HCT116 (cell line): ENCODE data around the gene NPIPA2. TPM values are rescaled to one million over a fixed set of nuclear protein-coding genes. Genes with fewer than 3 reads are reported as not detected.
"Not testable (repeated sequence)": the region's sequence is repeated elsewhere in the genome, so short reads cannot be mapped to it uniquely, and the experiment has no call there.

Experiments
- ATAC-seq: fragments of 200-7000 bp; cut with Tn5 transposase; 2 replicates; pipeline ENCODE4 v1.9.1; 2020; ENCODE audit warnings: mild to moderate bottlenecking, moderate library complexity
- BruUV-seq: library from RNA; stranded (reverse); fragments of 400-500 nt; replicated peaks from 2 replicates; lab custom pipeline; 2021; lab: Mats Ljungman, UMichigan
- CTCF ChIA-PET: fragments of 300-600 bp; sonication (Branson Sonifier 250); formaldehyde crosslinking; loops from one replicate; lab custom pipeline; 2021; ENCODE audit warnings: antibody characterized with exemption; lab: Charles Lee
- POLR2A ChIA-PET: fragments of 300-600, 350-600 bp; sonication (Branson Sonifier 250); formaldehyde crosslinking; loops from one replicate; lab custom pipeline; 2021; ENCODE audit warnings: antibody characterized with exemption; lab: Charles Lee
- RAD21 ChIA-PET, 2 experiments: fragments of 300-600 bp; sonication (Branson Sonifier 250); formaldehyde crosslinking; loops; one replicate each; lab custom pipeline; 2023; ENCODE audit warnings: low total read pairs in 2 of 2; ENCODE audit not compliant: uncharacterized antibody in 2 of 2, unreplicated experiment in 2 of 2, low non-redundant PET in 1 of 2; lab: Charles Lee
- DNase-seq: peaks from one replicate; pipeline ENCODE4 v3.0.0-alpha.2; 2010; ENCODE audit warnings: low read depth, low spot score
- H2AFZ ChIP-seq: fragments of 200-600 bp; shearing (Covaris generic), sonication (generic); 2 replicates; pipeline ENCODE4 v1.6.1; 2017; ENCODE audit warnings: low read depth, mixed run types, mixed read lengths, antibody characterized with exemption, low read length; ENCODE audit not compliant: poor library complexity, severe bottlenecking
- H3K27ac ChIP-seq: 2 replicates; pipeline ENCODE4 v1.5.1; 2012; ENCODE audit warnings: low read depth, low read length
- H3K27me3 ChIP-seq: fragments of 200-600 bp; sonication (generic); 2 replicates; pipeline ENCODE4 v1.6.1; 2016; ENCODE audit warnings: mixed run types, low read length, mixed read lengths; ENCODE audit not compliant: insufficient read depth
- H3K36me3 ChIP-seq, 2 experiments: fragments of 200-500 bp in 1 of 2; fragments of 200-600 bp in 1 of 2; sonication (Bioruptor generic) in 1 of 2; sonication (generic) in 1 of 2; 2 replicates each; pipeline versions ENCODE4 v1.5.1 to v1.6.1; 2014 to 2016; ENCODE audit warnings: low read length in 2 of 2, inconsistent platforms in 1 of 2, mixed read lengths in 1 of 2, mixed run types in 1 of 2; ENCODE audit not compliant: insufficient read depth in 2 of 2, control insufficient read depth in 1 of 2
- H3K4me1 ChIP-seq, 2 experiments: fragments of 200-600 bp in 1 of 2; sonication (generic) in 1 of 2; 2 replicates each; pipeline versions ENCODE4 v1.5.1 to v1.6.1; 2012 to 2017; ENCODE audit warnings: low read length in 2 of 2, inconsistent platforms in 1 of 2, mild to moderate bottlenecking in 1 of 2, mixed read lengths in 1 of 2, mixed run types in 1 of 2, moderate library complexity in 1 of 2; ENCODE audit not compliant: insufficient read depth in 2 of 2, control insufficient read depth in 1 of 2
- H3K4me2 ChIP-seq: fragments of 200-600 bp; sonication (generic); 2 replicates; pipeline ENCODE4 v1.6.1; 2017; ENCODE audit warnings: mixed run types, low read length, mixed read lengths
- H3K4me3 ChIP-seq, 2 experiments: fragments of 200-600 bp in 1 of 2; sonication (generic) in 1 of 2; replicated peaks in 1 of 2; 2 replicates each; pipeline ENCODE4 v1.5.1; 2011 to 2016; ENCODE audit warnings: low read length in 2 of 2, control low read depth in 1 of 2, low read depth in 1 of 2, mild to moderate bottlenecking in 1 of 2, mixed read lengths in 1 of 2, mixed run types in 1 of 2
- H3K79me2 ChIP-seq: fragments of 200-600 bp; sonication (generic); 2 replicates; pipeline ENCODE4 v1.6.1; 2017; ENCODE audit warnings: mild to moderate bottlenecking, mixed run types, low read length, moderate library complexity, mixed read lengths; ENCODE audit not compliant: insufficient read depth
- H3K9ac ChIP-seq: fragments of 200-600 bp; sonication (generic); 2 replicates; pipeline ENCODE4 v1.6.1; 2016; ENCODE audit warnings: low read length, mixed read lengths
- H3K9me2 ChIP-seq: fragments of 200-600 bp; sonication (generic), shearing (Covaris generic); 2 replicates; pipeline ENCODE4 v1.6.1; 2017; ENCODE audit warnings: mixed run types, mild to moderate bottlenecking, moderate library complexity; ENCODE audit not compliant: insufficient read depth
- H3K9me3 ChIP-seq, 2 experiments: fragments of 200-500 bp in 1 of 2; fragments of 200-600 bp in 1 of 2; sonication (Bioruptor generic) in 1 of 2; sonication (generic) in 1 of 2; 2 replicates each; pipeline ENCODE4 v1.6.1; 2014 to 2017; ENCODE audit warnings: low read length in 2 of 2, mixed read lengths in 2 of 2, inconsistent platforms in 1 of 2, low read depth in 1 of 2, mild to moderate bottlenecking in 1 of 2, mixed run types in 1 of 2, moderate library complexity in 1 of 2; ENCODE audit not compliant: control insufficient read depth in 1 of 2, insufficient read depth in 1 of 2
- H4K20me1 ChIP-seq: fragments of 200-600 bp; sonication (generic), shearing (Covaris generic); 2 replicates; pipeline ENCODE4 v1.6.1; 2017; ENCODE audit warnings: mixed run types, mild to moderate bottlenecking, moderate library complexity; ENCODE audit not compliant: insufficient read depth
- intact Hi-C: fragments of 100-400 bp; cut with micrococcal nuclease; formaldehyde crosslinking; loops from 2 replicates; pipeline ENCODE4 v1.10.0; 2022
- total RNA-seq: library from RNA; stranded (reverse); gene quantifications from one replicate; pipeline ENCODE4 v1.2.1, GENCODE V29; 2021; ENCODE audit not compliant: unreplicated experiment

The NPIPA2 gene
- total RNA-seq, 1 experiment from 2014 or later, result 3.1 TPM

DNA sequence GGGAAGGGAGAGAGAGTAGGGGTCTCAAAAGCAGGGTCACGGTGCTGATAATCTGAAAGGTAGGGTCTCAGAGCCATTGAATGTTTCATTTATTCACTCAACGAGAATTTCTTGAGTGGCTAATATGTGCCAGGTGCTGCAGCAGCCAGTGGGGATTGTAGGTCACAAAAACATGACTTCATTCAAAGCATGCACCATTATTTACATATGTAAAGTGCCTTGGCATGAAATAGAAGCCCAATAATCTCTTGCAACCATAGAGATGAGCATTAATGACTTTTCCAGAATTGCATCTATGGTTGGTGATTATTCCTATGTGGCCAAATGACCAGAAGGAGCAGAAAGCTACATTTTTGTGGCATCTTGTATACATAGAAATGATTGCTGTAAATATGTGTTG, 55.2 kb downstream of the NPIPA2 start:
- H3K9me2 ChIP-seq, H4K20me1 ChIP-seq, H3K79me2 ChIP-seq, H3K4me2 ChIP-seq, H3K9me3 ChIP-seq, H2AFZ ChIP-seq, DNase-seq, H3K9ac ChIP-seq, ATAC-seq, BruUV-seq, H3K4me1 ChIP-seq, H3K27me3 ChIP-seq, RAD21 ChIA-PET, H3K36me3 ChIP-seq, intact Hi-C loops, CTCF ChIA-PET, H3K4me3 ChIP-seq, POLR2A ChIA-PET, H3K27ac ChIP-seq: not testable (repeated sequence)

DNA sequence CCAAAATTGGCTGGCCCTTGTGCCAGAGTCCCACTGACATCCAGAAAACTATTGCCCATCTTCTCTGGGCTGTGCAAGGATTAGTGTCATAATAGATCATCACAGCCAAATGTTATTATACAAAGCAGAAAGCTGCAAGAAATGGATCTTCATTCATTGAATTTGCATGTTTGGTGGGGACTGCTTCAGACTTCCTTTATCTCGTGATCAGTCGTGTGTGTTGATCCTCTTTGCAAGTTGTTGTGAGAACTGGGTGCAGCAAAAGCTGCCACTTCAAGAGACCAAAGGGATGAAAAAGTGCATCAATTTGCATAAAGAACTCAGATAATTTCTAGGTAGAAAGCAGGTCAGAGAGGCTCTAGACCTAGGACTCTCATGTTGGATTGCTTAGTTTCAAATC, 61.2 kb downstream of the NPIPA2 start:
- ATAC-seq, H3K4me1 ChIP-seq, H4K20me1 ChIP-seq, RAD21 ChIA-PET, H3K79me2 ChIP-seq, POLR2A ChIA-PET, H3K9ac ChIP-seq, CTCF ChIA-PET, H3K27ac ChIP-seq, H3K4me2 ChIP-seq, H3K27me3 ChIP-seq, BruUV-seq, H3K9me2 ChIP-seq, H3K36me3 ChIP-seq, intact Hi-C loops, DNase-seq, H3K9me3 ChIP-seq, H2AFZ ChIP-seq, H3K4me3 ChIP-seq: not testable (repeated sequence)

DNA sequence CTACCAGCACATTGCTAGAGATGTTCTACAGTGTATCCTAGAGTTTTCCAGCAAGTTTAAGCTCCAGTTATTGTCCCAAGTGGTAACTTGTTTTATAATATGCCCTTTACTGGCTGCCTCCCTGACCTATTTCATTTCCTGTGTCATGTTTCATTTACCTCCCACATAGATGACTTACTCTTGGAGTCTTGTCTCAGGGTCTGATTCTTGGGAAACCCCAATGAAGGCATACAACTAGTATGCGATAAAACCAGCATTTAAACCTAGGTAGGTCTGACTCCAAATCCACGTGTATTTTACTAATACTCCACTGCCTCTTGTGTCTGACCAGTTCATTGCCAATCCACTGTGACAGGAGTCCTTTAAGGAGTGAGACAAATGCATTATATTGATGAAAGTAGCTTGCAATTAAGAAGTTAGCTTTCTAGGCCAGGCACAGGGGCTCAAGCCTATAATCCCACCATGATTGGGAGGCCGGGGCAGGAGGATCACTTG, 64.9 kb downstream of the NPIPA2 start:
- H3K4me3 ChIP-seq, H3K9me3 ChIP-seq, BruUV-seq, H4K20me1 ChIP-seq, DNase-seq, H3K4me2 ChIP-seq, CTCF ChIA-PET, intact Hi-C loops, H2AFZ ChIP-seq, H3K9me2 ChIP-seq, ATAC-seq, POLR2A ChIA-PET, H3K27ac ChIP-seq, RAD21 ChIA-PET, H3K79me2 ChIP-seq, H3K27me3 ChIP-seq, H3K36me3 ChIP-seq, H3K9ac ChIP-seq, H3K4me1 ChIP-seq: not testable (repeated sequence)

DNA sequence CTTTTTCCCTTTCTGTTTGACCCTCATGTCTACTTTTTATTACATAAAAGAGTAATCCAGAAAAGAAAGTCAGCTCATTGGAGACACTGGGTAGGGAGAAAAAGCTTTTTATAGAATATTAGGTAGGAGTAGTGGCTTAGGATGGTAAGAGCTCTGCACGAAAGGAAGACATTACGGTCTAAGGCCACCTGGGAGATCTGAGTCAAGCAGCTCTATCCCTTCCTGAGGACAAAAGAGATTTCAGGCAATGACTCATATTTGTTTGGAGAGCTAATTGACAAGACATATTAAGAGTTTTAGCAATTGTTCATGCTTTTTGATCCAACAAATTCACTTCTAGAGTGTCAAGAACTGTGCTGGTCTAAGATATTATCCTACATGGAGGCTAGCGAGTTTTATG, 71.6 kb downstream of the NPIPA2 start:
- CTCF ChIA-PET, ATAC-seq, H3K36me3 ChIP-seq, BruUV-seq, H3K27me3 ChIP-seq, H2AFZ ChIP-seq, H3K9me3 ChIP-seq, H3K79me2 ChIP-seq, H3K9me2 ChIP-seq, H3K4me2 ChIP-seq, H3K4me3 ChIP-seq, DNase-seq, RAD21 ChIA-PET, H3K9ac ChIP-seq, H4K20me1 ChIP-seq, POLR2A ChIA-PET, H3K4me1 ChIP-seq, intact Hi-C loops, H3K27ac ChIP-seq: not testable (repeated sequence)
